HepG2 (cell line): ENCODE data around the gene DPY30. TPM values are rescaled to one million over a fixed set of nuclear protein-coding genes. Genes with fewer than 3 reads are reported as not detected.
A peak's percentile ranks its signal among the peaks of the same experiment; 100 is the strongest.

Source experiments
- CBFB ChIP-seq: sonication (generic); formaldehyde crosslinking; IDR thresholded peaks from 2 replicates; pipeline ENCODE4 v1.4.0; 2020; ENCODE audit warnings: missing genetic modification reagents
- HIVEP1 ChIP-seq: sonication (generic); formaldehyde crosslinking; IDR thresholded peaks from 2 replicates; pipeline ENCODE4 v1.4.0; 2020; ENCODE audit warnings: mild to moderate bottlenecking, missing genetic modification reagents
- HMG20A ChIP-seq: IDR thresholded peaks from 2 replicates; pipeline ENCODE4 v1.6.1; 2016; ENCODE audit warnings: borderline replicate concordance
- NFE2 ChIP-seq: sonication (generic); formaldehyde crosslinking; IDR thresholded peaks from 2 replicates; pipeline ENCODE4 v1.4.0; 2020; ENCODE audit warnings: missing genetic modification reagents
- NFKBIZ ChIP-seq: IDR thresholded peaks from 2 replicates; pipeline ENCODE4 v1.6.1; 2018; ENCODE audit warnings: missing genetic modification reagents, missing compliant biosample characterization
- PRMT3 ChIP-seq: sonication (generic); formaldehyde crosslinking; IDR thresholded peaks from 2 replicates; pipeline ENCODE4 v1.8.1; 2022; ENCODE audit warnings: low read depth, mild to moderate bottlenecking, moderate library complexity, missing genetic modification reagents, borderline replicate concordance
- RAD21 ChIP-seq: fragments of 450-650 bp; formaldehyde crosslinking; IDR thresholded peaks from 2 replicates; pipeline ENCODE4 v1.5.0; 2020; ENCODE audit warnings: mild to moderate bottlenecking
- RFX3 ChIP-seq: IDR thresholded peaks from 2 replicates; pipeline ENCODE4 v1.6.1; 2016; ENCODE audit warnings: missing biosample characterization, missing genetic modification reagents
- SMARCC2 ChIP-seq: fragments of 450-650 bp; IDR thresholded peaks from 2 replicates; pipeline ENCODE4 v1.6.1; 2017; ENCODE audit warnings: antibody characterized with exemption, mild to moderate bottlenecking
- YEATS2 ChIP-seq: sonication (generic); formaldehyde crosslinking; IDR thresholded peaks from 2 replicates; pipeline ENCODE4 v1.4.0; 2020; ENCODE audit warnings: missing genetic modification reagents, borderline replicate concordance
- ZC3H4 ChIP-seq: sonication (generic); formaldehyde crosslinking; IDR thresholded peaks from 2 replicates; pipeline ENCODE4 v1.4.0; 2020; ENCODE audit warnings: missing genetic modification reagents, borderline replicate concordance
- ZFYVE20 ChIP-seq: sonication (generic); formaldehyde crosslinking; IDR thresholded peaks from 2 replicates; pipeline ENCODE4 v1.8.0; 2023; ENCODE audit warnings: low read depth, mild to moderate bottlenecking, moderate library complexity, missing genetic modification reagents, borderline replicate concordance
- ZNF207 ChIP-seq: fragments of 450-650 bp; IDR thresholded peaks from 2 replicates; pipeline ENCODE4 v1.6.1; 2016; ENCODE audit warnings: antibody characterized with exemption, borderline replicate concordance
- ZNF234 ChIP-seq: sonication (generic); formaldehyde crosslinking; conservative IDR thresholded peaks from 2 replicates; pipeline ENCODE4 v1.5.1; 2020; ENCODE audit warnings: mild to moderate bottlenecking, missing genetic modification reagents
- ZNF260 ChIP-seq: sonication (generic); formaldehyde crosslinking; IDR thresholded peaks from 2 replicates; pipeline ENCODE4 v1.4.0; 2020; ENCODE audit warnings: missing genetic modification reagents, low read depth, mild to moderate bottlenecking, borderline replicate concordance
- ZNF430 ChIP-seq: sonication (generic); formaldehyde crosslinking; IDR thresholded peaks from 2 replicates; pipeline ENCODE4 v1.9.0; 2021; ENCODE audit warnings: mild to moderate bottlenecking, missing genetic modification reagents
- ZNF546 ChIP-seq: sonication (generic); formaldehyde crosslinking; conservative IDR thresholded peaks from 2 replicates; pipeline ENCODE4 v1.8.1; 2023; ENCODE audit warnings: mild to moderate bottlenecking, missing genetic modification reagents
- ZNF619 ChIP-seq: sonication (generic); formaldehyde crosslinking; IDR thresholded peaks from 2 replicates; pipeline ENCODE4 v1.4.0; 2020; ENCODE audit warnings: mild to moderate bottlenecking, missing genetic modification reagents
- ZNF644 ChIP-seq: IDR thresholded peaks from 2 replicates; pipeline ENCODE4 v1.6.1; 2016; ENCODE audit warnings: low read depth
- ZNF670 ChIP-seq: sonication (generic); formaldehyde crosslinking; IDR thresholded peaks from 2 replicates; pipeline ENCODE4 v1.8.0; 2022; ENCODE audit warnings: mild to moderate bottlenecking, missing genetic modification reagents, borderline replicate concordance
- ZNF720 ChIP-seq: sonication (generic); formaldehyde crosslinking; IDR thresholded peaks from 2 replicates; pipeline ENCODE4 v1.4.0; 2020; ENCODE audit warnings: missing genetic modification reagents
- polyA plus RNA-seq, 8 experiments: library from polyadenylated mRNA; depleted of rRNA in 3 of 8; stranded (reverse) in 7 of 8; unstranded in 1 of 8; fragments of >200 nt; fragmentation: Illumina TruSeq in 4 of 8; extraction: Trizol in 4 of 8; gene quantifications; 2 replicates each; pipeline versions ENCODE4 v1.2.1 to v1.2.3, GENCODE V29; 2011 to 2016; ENCODE audit warnings: low read depth in 4 of 8, missing spikeins in 1 of 8, mixed read lengths in 1 of 8; ENCODE audit not compliant: insufficient read depth in 1 of 8
- total RNA-seq, 5 experiments: library from RNA; depleted of rRNA; stranded (reverse); fragments of >200 nt; fragmentation: Illumina TruSeq; extraction: Trizol; gene quantifications; 2 replicates each; pipeline ENCODE4 v1.2.3, GENCODE V29; 2016; ENCODE audit warnings: low read depth in 1 of 5
- TF ChIP-seq, protein P1 (sequence below): sonication (generic); formaldehyde crosslinking; IDR thresholded peaks from 2 replicates; pipeline ENCODE4 v1.9.0; 2022; ENCODE audit warnings: missing genetic modification reagents, mild to moderate bottlenecking, borderline replicate concordance
- TF ChIP-seq, protein P2 (sequence below): fragments of 450-650 bp; IDR thresholded peaks from 2 replicates; pipeline ENCODE4 v1.6.1; 2017; ENCODE audit warnings: mild to moderate bottlenecking
- TF ChIP-seq, protein P3 (sequence below), 2 experiments: sonication (generic) in 1 of 2; formaldehyde crosslinking in 1 of 2; IDR thresholded peaks; 2 replicates each; pipeline versions ENCODE4 v1.4.0 to v1.6.1; 2018 to 2020; ENCODE audit warnings: missing genetic modification reagents in 2 of 2, borderline replicate concordance in 1 of 2, low read depth in 1 of 2, mild to moderate bottlenecking in 1 of 2, missing biosample characterization in 1 of 2

The DPY30 gene
- total and polyA plus RNA-seq, 2 of the 13 experiments (the other 11 are each of a cell fraction or from before 2014, with no cell fraction given): 98.1 to 118 TPM

DNA sequence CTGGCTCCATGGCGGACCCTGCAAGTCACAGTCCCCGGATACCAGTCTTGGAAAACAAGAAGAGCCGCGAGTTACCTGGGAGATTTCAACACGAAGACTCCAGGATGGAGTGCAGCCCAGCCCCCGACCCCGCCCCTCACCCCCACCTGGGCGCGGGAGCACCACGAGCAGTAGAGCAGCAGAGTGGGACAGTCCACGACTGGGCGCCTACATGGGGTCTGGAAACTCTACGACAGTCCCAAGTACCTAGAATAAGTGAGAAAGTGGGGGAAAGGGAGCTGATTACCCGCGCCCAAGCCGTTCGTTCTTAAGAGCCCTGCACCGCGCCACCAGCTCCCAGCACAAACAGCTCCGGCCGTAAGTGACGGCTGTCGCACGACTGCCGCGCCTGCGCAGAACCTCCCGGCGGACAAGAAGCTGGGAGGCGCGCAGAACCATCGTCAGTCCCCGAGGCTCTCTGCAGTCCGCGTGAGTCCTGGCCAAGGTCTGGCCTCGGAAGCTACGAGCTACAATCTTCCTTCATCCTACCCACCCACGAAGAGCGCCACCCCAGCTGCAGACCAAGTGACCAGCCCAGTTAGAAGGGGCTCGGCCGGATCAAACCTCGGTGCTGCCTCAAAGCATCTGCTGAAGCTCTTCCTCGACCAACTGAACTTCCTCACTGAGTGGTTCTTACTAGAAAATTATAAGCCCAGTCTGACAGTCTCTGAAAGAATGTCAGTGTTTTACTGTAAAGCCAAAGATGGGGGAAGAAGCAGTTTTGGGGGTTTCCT lies at the start of gene DPY30 (continued):
- TF ChIP-seq, protein P1, sequence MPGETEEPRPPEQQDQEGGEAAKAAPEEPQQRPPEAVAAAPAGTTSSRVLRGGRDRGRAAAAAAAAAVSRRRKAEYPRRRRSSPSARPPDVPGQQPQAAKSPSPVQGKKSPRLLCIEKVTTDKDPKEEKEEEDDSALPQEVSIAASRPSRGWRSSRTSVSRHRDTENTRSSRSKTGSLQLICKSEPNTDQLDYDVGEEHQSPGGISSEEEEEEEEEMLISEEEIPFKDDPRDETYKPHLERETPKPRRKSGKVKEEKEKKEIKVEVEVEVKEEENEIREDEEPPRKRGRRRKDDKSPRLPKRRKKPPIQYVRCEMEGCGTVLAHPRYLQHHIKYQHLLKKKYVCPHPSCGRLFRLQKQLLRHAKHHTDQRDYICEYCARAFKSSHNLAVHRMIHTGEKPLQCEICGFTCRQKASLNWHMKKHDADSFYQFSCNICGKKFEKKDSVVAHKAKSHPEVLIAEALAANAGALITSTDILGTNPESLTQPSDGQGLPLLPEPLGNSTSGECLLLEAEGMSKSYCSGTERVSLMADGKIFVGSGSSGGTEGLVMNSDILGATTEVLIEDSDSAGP (CRISPR knock-in tag): peak; percentile 92
- TF ChIP-seq ZNF720 (CRISPR knock-in tag): no peak
- TF ChIP-seq ZNF546 (CRISPR knock-in tag): peak; percentile 56; the same call in 1 of the 2 replicates
- TF ChIP-seq PRMT3 (CRISPR knock-in tag): peak; percentile 87
- TF ChIP-seq HMG20A: no peak
- no peak for TF ChIP-seq ZNF234 (CRISPR knock-in tag)
- TF ChIP-seq ZNF670 (CRISPR knock-in tag): peak; percentile 75; the same call in 1 of the 2 replicates
- TF ChIP-seq ZNF430: peak; percentile 43; the same call in 1 of the 2 replicates
- TF ChIP-seq, protein P2, sequence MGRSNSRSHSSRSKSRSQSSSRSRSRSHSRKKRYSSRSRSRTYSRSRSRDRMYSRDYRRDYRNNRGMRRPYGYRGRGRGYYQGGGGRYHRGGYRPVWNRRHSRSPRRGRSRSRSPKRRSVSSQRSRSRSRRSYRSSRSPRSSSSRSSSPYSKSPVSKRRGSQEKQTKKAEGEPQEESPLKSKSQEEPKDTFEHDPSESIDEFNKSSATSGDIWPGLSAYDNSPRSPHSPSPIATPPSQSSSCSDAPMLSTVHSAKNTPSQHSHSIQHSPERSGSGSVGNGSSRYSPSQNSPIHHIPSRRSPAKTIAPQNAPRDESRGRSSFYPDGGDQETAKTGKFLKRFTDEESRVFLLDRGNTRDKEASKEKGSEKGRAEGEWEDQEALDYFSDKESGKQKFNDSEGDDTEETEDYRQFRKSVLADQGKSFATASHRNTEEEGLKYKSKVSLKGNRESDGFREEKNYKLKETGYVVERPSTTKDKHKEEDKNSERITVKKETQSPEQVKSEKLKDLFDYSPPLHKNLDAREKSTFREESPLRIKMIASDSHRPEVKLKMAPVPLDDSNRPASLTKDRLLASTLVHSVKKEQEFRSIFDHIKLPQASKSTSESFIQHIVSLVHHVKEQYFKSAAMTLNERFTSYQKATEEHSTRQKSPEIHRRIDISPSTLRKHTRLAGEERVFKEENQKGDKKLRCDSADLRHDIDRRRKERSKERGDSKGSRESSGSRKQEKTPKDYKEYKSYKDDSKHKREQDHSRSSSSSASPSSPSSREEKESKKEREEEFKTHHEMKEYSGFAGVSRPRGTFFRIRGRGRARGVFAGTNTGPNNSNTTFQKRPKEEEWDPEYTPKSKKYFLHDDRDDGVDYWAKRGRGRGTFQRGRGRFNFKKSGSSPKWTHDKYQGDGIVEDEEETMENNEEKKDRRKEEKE: no peak
- TF ChIP-seq ZC3H4 (CRISPR knock-in tag): no peak
- no peak for TF ChIP-seq CBFB (CRISPR knock-in tag)
- no peak; the same call in 1 of the 2 replicates for TF ChIP-seq HIVEP1 (CRISPR knock-in tag)
- TF ChIP-seq NFE2: no peak
- peak; percentile 47 for TF ChIP-seq RAD21 (CRISPR knock-in tag)
- TF ChIP-seq, protein P3, sequence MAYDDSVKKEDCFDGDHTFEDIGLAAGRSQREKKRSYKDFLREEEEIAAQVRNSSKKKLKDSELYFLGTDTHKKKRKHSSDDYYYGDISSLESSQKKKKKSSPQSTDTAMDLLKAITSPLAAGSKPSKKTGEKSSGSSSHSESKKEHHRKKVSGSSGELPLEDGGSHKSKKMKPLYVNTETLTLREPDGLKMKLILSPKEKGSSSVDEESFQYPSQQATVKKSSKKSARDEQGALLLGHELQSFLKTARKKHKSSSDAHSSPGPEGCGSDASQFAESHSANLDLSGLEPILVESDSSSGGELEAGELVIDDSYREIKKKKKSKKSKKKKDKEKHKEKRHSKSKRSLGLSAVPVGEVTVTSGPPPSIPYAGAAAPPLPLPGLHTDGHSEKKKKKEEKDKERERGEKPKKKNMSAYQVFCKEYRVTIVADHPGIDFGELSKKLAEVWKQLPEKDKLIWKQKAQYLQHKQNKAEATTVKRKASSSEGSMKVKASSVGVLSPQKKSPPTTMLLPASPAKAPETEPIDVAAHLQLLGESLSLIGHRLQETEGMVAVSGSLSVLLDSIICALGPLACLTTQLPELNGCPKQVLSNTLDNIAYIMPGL (CRISPR knock-in tag; IDR thresholded peaks at IDR 0.05; ENCODE audit: borderline replicate concordance in 1 of 2, low read depth in 1 of 2): peak; percentile 72 to 87; a peak in 3 of 4 replicates
- TF ChIP-seq NFKBIZ (CRISPR knock-in tag): 0 out of 2 replicates have a peak, but pooled peaks have one; percentile 59
- TF ChIP-seq ZNF644: peak; percentile 10; the same call in 1 of the 2 replicates
- no peak for TF ChIP-seq ZFYVE20 (CRISPR knock-in tag)
- TF ChIP-seq ZNF260: no peak
- peak; percentile 91 for TF ChIP-seq YEATS2 (CRISPR knock-in tag)
- TF ChIP-seq RFX3 (CRISPR knock-in tag): no peak
- 0 out of 2 replicates have a peak, but pooled peaks have one; percentile 40 for TF ChIP-seq SMARCC2
- TF ChIP-seq ZNF207: no peak
- TF ChIP-seq ZNF619: peak; percentile 90; the same call in 1 of the 2 replicates
